Measurements from ENCODE around the gene GBGT1. TPM values are rescaled to one million over a fixed set of nuclear protein-coding genes. Genes with fewer than 3 reads are reported as not detected.

GBGT1 gene
- polyA plus RNA-seq, 3 donors, result 1.8 to 3.0 (median 2.2) TPM

DNA sequence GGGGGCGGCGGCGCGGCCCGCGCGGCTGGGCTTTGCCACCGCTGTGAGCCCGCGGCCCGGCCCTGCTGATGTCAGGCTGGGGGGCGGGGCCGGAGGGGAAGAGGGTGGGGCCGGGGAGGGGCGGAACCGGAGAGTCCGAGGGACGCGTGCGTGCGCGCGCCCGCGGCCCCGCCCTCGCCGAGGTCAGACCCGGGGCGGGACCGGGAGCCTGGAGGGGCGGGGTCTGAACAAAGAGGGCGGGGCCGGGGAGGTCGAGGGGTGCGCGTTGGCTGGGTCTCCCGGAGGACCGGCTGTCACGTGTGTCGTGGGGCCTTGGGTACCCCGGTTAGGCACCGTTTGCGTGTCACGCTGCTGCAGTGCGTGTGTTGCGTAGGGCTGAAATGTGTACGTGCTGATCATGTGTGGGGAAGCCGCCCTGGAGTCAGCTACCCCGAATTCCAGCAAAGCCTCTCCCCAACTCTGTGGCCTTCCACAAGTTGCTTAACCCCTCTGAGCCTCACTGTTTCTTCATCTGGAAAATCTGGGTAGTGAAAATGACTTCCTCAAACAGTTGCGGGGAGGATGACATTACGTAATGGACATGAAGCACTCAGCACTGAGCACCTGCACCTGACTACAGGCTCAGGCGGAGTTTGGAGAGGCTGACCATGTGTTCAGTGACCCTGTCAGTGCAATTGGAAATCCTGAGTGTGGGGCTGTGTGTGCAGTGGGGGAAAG is 42.4 kb downstream of the GBGT1 start, which contains the start of gene RALGDS:
TSS of gene RALGDS (minus strand) at position 43 of the 717 bp plus-strand sequence. CDS start 86 bp downstream, outside the sequence.
- DNase-seq (ENCODE audit: extremely low read depth in 1 of 11, low read depth in 9 of 11, low spot score in 4 of 11), result peak in 8 of 11 donors; percentile 48 to 84 (median 78)

DNA sequence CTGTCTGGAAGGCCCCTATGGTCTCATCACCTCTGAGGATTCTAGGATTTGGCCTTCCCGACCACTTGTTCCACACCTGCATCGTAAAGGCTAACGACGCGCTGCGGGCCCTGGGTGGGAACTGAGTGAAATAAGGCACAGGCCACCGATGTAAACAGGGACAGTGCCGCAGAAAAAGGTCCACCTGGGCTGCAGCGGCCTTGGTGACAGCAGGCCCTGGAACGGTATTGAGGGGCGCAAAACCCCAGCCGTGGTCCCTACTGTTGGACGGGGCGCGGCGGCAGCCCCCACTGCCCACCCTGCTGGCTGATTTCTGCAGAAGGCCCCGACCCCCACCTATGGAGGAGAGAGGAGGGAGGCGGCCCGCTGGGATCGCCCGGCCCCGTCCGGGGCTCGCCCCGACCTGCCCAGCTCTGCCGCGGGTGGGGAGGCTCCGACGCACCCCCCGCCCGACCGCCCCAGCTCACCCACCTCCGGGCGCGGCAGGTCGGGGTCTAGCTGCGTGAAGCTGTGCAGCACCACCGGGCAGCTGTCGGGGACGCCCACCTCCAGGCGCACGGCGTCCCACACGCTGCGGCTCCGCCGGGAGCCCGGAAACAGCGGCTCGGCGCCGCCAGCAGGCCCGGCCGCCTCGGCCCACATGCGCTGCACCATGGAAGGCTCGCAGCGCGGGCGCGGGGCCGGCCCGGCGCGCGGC is 43.1 kb downstream of the GBGT1 start:
- no peak for DNase-seq (ENCODE audit: extremely low read depth in 1 of 11, low read depth in 9 of 11, low spot score in 4 of 11)

DNA sequence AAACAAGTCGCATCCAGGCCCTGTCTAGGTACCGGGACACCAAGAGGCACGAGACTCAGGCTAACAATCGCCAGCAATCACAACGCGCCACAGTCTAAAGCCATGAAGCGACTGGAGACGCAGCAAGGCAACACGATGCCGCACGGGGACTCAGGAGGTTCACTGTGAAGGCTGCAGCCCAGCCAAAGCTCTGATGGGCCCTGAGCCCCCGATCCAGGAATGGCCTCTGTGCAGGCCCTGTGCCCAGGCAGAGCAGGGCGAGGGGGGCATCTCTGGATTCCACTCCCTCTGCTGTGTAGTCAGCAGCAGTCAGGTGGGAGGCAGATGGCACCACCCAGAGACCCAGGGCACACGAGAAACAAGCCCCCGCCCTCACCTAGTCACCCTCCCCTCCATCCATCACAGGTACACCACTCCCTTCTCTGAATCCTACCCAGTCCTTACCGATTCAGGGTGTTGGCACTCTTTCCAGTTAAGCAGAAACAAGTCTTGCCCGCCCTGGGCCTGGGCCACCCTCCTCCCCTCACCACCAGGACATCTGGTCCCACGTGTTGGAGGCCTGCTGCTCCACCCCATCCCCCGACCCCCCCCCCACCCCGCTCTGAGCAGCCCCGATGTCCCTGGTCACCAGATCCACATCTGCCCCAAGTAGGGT is 43.7 kb downstream of the GBGT1 start:
- DNase-seq (ENCODE audit: extremely low read depth in 1 of 11, low read depth in 9 of 11, low spot score in 4 of 11), result no peak

DNA sequence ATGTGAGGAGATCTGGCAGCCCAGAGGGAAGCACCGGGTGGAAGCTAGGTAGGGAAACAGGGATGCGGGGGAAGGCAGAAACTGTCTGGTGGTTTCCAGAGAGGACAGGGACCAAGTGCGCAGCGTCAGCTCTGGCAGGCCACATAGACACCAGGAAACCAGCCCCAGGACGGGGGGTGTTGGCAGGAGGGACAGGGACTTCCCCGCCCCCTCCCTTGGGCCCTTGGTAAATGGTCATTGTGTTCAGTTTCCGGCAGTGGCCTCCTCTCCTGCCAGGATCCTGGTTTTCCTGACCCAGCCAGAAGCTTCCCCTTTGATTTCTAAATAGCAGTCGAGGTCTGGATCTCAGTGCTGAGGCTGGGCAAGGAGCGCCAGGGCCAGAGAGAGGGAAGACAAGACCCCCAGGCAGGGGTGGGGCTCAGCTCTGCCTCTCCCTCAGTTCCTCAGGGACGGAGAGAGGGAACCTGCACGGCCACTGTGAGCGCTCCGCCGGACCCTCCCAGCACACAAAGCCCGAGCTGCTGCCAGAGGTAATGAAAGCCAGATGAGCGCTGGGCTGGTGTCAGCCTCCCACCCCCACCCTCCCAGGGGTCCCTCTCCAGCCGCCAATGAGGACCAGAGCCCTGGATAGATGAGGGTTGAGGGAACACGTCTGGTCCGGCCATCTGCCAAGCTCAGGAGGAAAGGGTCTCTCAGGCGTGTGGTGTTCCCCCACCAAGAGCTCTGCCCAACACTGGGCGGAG is 44.4 kb downstream of the GBGT1 start:
- DNase-seq (ENCODE audit: extremely low read depth in 1 of 11, low read depth in 9 of 11, low spot score in 4 of 11), result no peak

DNA sequence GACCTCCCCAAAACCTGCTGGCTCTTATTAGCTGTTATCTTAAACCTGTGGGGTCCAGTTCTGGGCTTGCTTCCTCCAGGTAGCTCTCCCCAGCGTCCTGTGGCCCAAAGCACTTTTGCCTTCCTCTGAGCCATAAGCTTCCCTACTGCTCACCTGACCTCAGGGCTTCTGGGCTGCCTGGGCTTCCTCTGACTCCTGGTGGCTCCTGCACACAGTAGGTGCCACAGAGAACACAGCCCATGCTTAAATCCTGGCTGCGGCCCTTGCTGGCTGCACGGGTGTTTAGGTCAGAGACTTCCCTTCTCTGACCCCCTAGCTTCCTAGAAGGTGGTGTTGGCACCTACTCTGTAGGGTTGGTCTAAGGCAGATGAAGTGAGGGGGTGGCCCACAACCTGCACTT is 45.1 kb downstream of the GBGT1 start:
- DNase-seq (ENCODE audit: extremely low read depth in 1 of 11, low read depth in 9 of 11, low spot score in 4 of 11), result no peak

DNA sequence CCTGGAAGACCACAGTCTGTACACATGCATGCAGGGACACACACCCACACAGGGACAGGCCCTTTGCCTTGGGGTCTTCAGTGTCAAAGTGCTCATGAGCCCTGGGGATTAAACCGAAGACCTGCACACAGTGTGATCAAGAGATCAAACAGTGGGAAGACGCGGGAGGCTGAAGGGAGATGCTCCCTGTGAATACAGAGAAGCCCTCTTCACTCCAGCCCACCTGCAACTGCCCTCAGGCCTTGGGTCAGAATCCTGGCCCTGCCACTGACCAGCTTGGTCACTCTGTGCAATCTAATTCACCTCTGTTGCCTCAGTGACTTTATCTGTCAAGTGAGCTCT is 45.6 kb downstream of the GBGT1 start:
- DNase-seq (ENCODE audit: extremely low read depth in 1 of 11, low read depth in 9 of 11, low spot score in 4 of 11), result no peak

DNA sequence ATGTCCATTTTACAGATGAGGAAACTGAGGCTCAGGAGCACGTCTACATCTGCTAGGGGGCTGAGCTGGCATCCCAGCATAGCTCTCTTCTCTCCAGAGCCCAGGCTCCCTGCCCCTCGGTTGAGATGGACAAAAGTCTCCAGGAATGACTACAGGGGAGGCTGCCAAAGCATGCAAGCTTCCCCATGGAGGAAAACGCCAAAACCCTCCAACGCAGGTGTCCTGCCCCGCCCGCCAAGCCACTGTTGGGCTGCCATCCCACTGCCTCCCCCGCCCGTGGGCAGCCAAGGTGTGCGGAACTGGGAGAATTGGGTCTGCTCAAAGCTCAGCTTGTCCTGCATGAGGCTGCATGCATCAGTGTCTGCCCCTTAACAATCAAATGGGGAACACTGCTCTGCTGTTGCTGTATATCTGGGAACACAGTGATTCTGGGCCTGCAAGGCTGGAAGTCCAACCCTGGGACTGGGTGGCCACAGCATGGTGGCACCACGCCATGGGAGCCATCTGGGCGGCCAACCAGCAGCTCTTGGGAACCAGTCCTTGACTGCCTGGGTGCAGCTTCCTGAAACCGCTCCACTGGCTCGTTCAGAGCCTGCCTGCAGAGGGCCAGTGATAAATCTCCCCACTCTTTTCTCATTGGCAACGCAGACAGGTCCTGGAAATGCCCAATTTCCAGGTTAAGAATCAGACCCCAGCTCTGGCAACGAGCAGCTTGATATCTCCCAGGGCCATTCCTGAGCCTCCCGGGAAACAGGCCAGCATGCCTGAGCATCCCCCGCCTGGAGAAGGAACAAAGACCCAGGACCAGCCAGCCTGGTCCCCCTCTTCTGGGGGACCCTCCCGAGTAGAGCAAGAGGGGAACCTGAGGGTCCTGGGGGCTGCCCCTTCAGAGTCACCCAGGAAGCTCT is 46.2 kb downstream of the GBGT1 start:
- no peak for DNase-seq (ENCODE audit: extremely low read depth in 1 of 11, low read depth in 9 of 11, low spot score in 4 of 11)

DNA sequence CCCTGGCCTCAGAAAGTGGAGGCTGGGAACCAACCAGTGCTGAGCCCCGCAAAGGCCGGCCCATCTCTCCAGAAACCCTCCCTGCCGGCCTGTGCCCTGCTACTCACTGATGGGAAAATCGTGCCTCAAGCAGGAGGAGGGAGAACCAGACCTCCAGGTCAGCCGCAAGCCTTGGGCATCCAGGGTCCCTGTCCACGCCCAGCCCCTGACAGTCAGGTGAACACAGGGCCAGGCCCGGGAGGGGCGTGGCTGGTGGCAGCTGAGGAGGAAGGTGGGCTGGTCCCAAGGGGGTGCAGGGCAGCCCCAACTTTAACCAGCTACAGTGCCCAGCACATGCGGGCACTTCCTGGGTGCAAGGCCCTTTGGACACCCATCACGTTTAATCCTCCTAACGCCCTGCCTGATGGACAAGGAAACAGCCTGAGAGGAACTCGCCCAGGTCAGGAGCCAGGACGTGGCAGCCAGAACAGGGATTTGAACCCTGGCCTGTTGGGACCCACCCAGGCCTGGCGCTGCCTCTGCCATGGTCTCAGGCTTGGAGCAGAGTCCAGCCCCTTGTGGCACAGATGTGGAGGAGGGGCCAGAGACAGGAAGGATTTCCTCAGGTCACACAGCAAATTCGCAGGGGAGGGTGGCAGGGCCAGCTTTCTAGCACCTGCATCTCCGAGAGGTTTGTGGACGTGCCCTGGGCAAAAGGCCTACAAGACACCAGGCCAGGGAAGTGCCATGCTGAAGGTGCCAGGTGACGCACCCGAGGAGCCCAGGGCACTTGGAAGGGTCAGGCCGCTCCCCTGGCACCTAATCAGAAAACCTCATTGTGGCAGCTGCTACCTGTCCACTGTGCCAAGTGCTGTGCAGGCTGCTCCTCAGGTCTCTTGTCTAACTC is 47.1 kb downstream of the GBGT1 start:
- no peak for DNase-seq (ENCODE audit: extremely low read depth in 1 of 11, low read depth in 9 of 11, low spot score in 4 of 11)

DNA sequence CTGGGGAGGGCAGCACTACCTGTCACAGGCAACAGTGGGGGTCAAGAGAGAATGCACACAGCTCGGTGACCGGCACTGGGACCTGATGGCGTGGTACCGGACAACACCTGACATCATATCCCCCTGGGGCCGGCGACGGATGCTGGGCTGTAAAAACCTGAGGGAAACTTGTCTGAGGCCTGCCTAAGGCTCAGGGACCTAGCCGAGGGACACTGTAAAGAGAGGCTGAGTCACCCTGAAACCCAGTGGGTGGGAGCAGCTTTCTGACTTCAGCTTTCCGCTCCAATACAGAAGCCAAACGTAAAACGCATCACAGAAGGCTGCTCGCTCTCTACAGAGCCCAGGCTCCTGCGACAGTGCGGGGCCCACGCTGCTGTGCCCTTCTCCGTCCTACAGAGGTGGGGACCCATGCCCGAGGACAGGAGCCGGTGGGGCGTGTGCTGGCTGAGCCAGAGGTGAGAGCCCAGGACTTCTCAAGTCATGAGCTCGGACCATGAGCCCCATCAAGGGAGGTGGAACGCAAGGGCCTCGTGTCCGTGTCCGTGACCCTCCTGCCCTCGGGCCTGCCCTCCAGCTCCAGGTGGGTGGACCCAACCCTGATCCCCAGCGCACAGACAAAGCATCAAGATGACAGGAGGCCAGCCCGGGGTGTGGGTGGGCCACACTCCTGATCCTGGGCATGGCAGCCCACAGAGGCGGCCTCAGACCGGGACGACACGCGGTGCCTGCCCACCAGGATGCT is 47.9 kb downstream of the GBGT1 start:
- DNase-seq (ENCODE audit: extremely low read depth in 1 of 11, low read depth in 9 of 11, low spot score in 4 of 11), result no peak

DNA sequence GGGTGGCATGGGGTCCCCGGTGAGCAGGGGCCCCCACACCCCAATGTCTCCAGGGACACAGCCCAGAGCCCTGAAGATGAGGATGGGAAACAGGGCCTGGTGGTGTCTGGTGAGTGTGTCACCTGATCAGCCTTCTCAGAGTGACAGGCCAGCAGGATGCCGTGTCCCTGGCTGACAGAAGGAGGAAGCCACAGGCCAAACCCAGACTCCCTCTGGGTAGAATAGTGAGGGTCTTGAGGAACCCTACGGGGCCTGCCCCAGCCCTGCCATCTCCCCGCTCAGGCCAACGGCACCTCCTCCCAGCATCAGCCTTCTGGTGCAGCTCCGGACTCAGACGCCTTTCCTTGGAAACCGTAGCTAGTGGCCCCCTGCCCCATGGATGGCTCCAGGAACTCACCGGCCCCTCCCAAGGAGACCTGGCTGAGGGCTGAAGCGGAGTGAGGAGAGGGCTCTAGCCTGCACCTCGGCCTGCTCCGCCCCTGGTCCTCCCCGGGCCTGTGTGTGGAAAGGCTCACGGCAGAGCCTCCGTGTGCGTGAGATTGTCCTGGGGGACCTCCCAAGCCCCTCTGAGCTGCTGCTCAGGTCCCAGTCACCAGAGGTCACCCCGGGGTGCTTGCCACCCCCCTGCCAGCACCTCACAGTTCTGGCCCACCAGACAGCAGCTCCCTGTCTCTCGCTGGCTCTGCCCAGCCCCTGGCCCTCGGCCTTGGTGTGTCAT is 48.7 kb downstream of the GBGT1 start:
- DNase-seq (ENCODE audit: extremely low read depth in 1 of 11, low read depth in 9 of 11, low spot score in 4 of 11), result no peak

DNA sequence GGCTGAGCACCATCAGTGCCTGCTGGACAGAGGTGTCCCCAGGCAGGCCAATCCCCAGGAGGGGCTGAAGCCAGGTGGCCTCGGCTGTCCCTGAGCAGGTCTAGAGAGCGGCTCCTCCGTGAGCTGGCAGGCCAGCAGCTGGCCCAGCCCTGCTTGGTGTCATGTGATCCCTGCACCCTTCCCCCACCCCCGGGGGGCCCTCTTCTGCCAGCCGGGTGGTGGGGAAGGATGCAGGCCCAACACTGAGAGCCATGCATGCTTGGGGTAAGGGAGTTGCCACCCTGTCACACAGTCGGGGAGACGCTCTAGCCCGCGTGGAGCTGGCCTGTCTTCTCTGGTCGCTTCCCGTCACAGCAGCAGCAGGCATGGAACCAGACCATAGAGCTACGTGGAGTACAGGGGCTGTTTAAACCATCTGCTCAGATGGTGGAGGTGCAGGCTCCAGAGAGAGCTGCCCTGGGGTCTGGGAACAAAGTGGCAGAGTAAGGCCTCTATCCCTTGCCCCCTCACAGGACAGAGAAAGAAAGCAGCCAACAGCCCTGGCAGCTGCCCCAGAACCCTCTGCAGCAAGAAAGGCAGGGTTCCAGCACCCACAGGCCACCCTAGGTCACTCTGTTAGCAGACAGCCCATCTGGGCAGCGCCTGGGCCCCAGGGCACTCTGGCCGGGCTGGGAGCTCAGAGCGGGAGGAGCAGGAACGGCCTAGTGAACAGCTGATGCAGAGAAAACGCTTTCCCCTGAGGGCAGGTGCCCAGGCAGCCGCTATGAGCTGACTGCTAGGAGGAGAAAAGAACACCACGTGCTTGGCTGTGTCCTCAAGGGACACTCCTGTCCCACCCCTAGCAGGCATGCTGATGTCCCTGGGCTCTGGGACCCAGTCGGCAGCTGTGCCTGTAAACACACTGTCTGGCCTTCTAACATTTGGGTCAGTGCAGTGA is 49.5 kb downstream of the GBGT1 start:
- no peak for DNase-seq (ENCODE audit: extremely low read depth in 1 of 11, low read depth in 9 of 11, low spot score in 4 of 11)

DNA sequence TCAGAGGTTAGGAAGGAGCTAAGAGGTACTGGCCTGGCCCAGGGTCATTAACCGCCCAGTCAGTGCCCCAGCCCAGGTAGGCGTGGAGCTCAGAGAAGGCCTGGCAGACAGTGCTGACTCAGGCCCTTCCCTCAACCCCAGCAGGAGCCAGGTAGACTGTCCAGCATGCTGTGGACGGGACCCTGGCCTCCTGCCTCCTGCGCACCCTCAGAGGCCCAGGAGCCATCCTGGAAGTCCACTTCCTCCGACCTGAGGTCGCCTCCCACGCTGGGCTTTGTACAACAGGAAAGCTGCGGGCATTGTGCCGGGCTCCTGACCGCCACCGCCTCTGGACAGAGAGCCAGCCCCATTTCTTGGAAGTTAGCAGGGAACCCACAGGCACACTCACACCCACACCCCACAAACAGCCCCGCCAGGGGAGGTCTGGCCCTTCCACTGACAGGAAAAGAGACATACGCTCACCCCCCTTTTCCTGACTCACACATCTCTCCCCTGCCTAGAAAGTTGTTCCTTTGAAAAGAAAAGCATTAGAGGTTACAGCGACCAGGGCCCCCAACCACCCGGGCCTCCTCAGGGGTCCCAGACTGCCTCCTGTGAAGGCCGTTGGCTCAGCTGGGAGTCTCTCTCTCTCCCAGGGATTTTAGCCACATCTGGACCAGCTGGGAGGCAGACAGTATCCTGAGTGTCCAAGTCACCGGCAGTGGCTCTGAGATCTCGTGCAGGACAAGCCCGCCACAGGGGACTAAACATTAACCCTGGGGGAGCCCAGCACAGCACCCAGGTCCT is 50.4 kb downstream of the GBGT1 start:
- DNase-seq (ENCODE audit: extremely low read depth in 1 of 11, low read depth in 9 of 11, low spot score in 4 of 11), result no peak

DNA sequence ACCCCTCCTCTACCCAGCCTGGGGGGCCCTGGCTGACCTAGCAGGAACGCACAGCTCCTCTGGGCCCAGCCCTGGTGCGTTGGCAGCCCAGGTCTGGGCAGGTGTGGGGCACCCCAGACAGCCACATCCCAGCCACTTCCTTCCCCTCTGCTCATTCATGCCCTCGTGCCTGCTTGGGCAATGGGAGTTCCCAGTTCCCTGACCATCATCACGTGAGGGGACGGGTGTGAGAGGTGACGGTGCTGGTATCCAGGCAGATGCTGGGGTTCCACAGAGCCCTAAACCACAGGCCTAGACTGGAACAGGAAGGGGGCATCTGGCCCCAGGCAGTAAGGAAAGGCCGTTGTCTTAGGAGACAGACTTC is 51.1 kb downstream of the GBGT1 start:
- DNase-seq (ENCODE audit: extremely low read depth in 1 of 11, low read depth in 9 of 11, low spot score in 4 of 11), result no peak

DNA sequence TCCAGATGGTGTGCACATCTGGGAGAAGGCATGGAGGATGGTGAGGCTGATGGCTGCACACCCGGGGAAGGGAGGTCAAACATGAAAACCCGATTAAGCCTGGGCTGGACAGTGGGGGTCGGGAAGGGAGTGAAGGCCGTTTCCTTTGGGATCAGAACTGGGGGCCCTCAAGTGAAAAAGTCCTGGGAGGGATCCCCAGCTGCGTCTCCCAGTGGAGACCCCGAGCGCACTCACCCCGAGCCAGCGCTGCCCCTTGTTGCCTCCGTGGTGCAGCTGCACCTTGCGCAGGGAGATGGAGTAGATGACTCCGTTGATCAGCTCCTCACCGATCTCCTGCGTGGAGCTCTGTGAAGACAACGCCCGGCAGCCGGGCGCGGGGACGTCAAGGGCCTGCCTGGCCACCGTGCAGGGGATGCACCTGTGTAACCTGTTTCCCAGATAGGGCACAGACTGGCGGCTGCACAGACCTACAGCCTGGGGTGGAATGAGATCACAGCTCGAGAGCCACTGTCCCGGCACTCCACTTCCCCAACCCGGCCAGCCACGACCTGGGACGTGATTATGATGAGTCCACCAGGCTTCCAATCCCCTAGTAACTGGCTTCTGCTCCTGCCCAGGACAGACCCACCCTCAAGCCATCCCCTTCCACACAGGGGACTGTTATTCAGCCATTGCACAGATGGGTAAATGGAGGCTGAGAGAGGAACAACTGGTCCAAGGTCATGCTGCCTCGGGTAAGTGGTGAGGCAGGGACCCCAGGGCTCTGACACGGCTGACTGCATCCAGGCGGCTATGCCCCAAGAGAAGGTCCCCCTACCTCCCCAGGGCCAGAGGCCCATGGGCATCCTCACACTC is 51.7 kb downstream of the GBGT1 start:
- DNase-seq (ENCODE audit: extremely low read depth in 1 of 11, low read depth in 9 of 11, low spot score in 4 of 11), result no peak
